RPMI8226 (cell line): ENCODE results near the gene LRRC25.

Source experiments
- DNase-seq: peaks from one replicate; pipeline ENCODE4 v3.0.0-alpha.2; 2015

LRRC25 gene

GRCh38 chr19:18435842-18436670 lies 38.6 kb upstream of the LRRC25 start:
- DNase-seq: no peak

- no peak for DNase-seq
Measured at GRCh38 chr19:18435178-18435841, 37.9 kb upstream of the LRRC25 start.

GRCh38 chr19:18434411-18435175 lies 37.2 kb upstream of the LRRC25 start:
- no peak for DNase-seq

GRCh38 chr19:18433735-18434398 lies 36.4 kb upstream of the LRRC25 start:
- peak; percentile 48 for DNase-seq

GRCh38 chr19:18433015-18433691 lies 35.7 kb upstream of the LRRC25 start:
- peak; percentile 68 for DNase-seq

GRCh38 chr19:18432275-18433014 lies 35.0 kb upstream of the LRRC25 start:
- DNase-seq: no peak

GRCh38 chr19:18431351-18432197 lies 34.2 kb upstream of the LRRC25 start:
- no peak for DNase-seq

- no peak for DNase-seq
Measured at GRCh38 chr19:18430417-18431144, 33.2 kb upstream of the LRRC25 start.

- DNase-seq: no peak
Measured at GRCh38 chr19:18429717-18430416, 32.4 kb upstream of the LRRC25 start.

- DNase-seq: peak; percentile 90
Measured at GRCh38 chr19:18428787-18429674, 31.6 kb upstream of the LRRC25 start.

GRCh38 chr19:18428173-18428786 lies 30.9 kb upstream of the LRRC25 start:
- DNase-seq: no peak

- no peak for DNase-seq
Measured at GRCh38 chr19:18427743-18428113, 30.3 kb upstream of the LRRC25 start.

- no peak for DNase-seq
Measured at GRCh38 chr19:18427080-18427742, 29.8 kb upstream of the LRRC25 start.

GRCh38 chr19:18426416-18426767 lies 29.0 kb upstream of the LRRC25 start:
- DNase-seq: no peak

- DNase-seq: no peak
Measured at GRCh38 chr19:18425515-18426415, 28.3 kb upstream of the LRRC25 start.

- no peak for DNase-seq
Measured at GRCh38 chr19:18424890-18425514, 27.6 kb upstream of the LRRC25 start.
